Stimulated activated CD8-positive, alpha-beta memory T cell treated with anti-CD3 and anti-CD28 coated beads, Interleukin-2, amount 100 ng/mL, for 48 hours (primary cell): ENCODE data around the gene DHCR24.
"Not testable (repeated sequence)": the region's sequence is repeated elsewhere in the genome, so short reads cannot be mapped to it uniquely, and the experiment has no call there.

Experiments used
- DNase-seq, 2 donors: peaks; one replicate each; pipeline ENCODE4 v3.0.0-alpha.2; 2020; ENCODE audit warnings: low read depth in 2 of 2

DHCR24 gene

GRCh38 chr1:54888080-54888733 is 1.2 kb upstream of the DHCR24 start:
- DNase-seq: no peak

- no peak for DNase-seq
Measured at GRCh38 chr1:54887665-54888071, 673 bp upstream of the DHCR24 start.

- no peak for DNase-seq
Measured at GRCh38 chr1:54885807-54886723, 930 bp downstream of the DHCR24 start.

- DNase-seq: no peak
Measured at GRCh38 chr1:54885237-54885679, 1.7 kb downstream of the DHCR24 start.

- no peak for DNase-seq
Measured at GRCh38 chr1:54884768-54885167, 2.2 kb downstream of the DHCR24 start.

GRCh38 chr1:54884135-54884586 is 2.8 kb downstream of the DHCR24 start:
- DNase-seq: no peak

GRCh38 chr1:54883349-54884102 is 3.5 kb downstream of the DHCR24 start:
- DNase-seq: no peak

GRCh38 chr1:54882519-54882918 is 4.5 kb downstream of the DHCR24 start:
- DNase-seq: no peak

GRCh38 chr1:54881604-54882003 is 5.4 kb downstream of the DHCR24 start:
- DNase-seq: not testable (repeated sequence)

GRCh38 chr1:54879872-54880271 is 7.1 kb downstream of the DHCR24 start:
- no peak for DNase-seq

GRCh38 chr1:54876814-54877213 is 10.2 kb downstream of the DHCR24 start:
- no peak for DNase-seq

- DNase-seq: no peak
Measured at GRCh38 chr1:54875000-54875399, 12.0 kb downstream of the DHCR24 start.

GRCh38 chr1:54874079-54874830 is 12.7 kb downstream of the DHCR24 start:
- no peak for DNase-seq

- DNase-seq: no peak
Measured at GRCh38 chr1:54872036-54872331, 15.0 kb downstream of the DHCR24 start.

GRCh38 chr1:54871275-54872035 is 15.5 kb downstream of the DHCR24 start:
- no peak for DNase-seq

GRCh38 chr1:54870869-54871268 is 16.1 kb downstream of the DHCR24 start:
- no peak for DNase-seq

- no peak for DNase-seq
Measured at GRCh38 chr1:54869173-54869851, 17.7 kb downstream of the DHCR24 start.

GRCh38 chr1:54867717-54868057 is 19.3 kb downstream of the DHCR24 start:
- DNase-seq: no peak

GRCh38 chr1:54866801-54867716 is 19.9 kb downstream of the DHCR24 start:
- DNase-seq: no peak
